ENCODE data around the gene LIMS3.
"Not testable (repeated sequence)": the region's sequence is repeated elsewhere in the genome, so short reads cannot be mapped to it uniquely, and the experiment has no call there.

GRCh38 chr2:109921543-109922384 lies 23.3 kb downstream of the LIMS3 start:
- not testable (repeated sequence) for TF ChIP-seq CTCF, POLR2A (IDR thresholded peaks at IDR 0.05)

Data from right lobe of liver (tissue), 4 donors.